GM19035 (cell line): ENCODE measurements around the gene ELMO1.

ENCODE experiments used
- ATAC-seq: cut with Tn5 transposase; IDR thresholded peaks from one replicate; pipeline ENCODE4 v1.9.1; 2021; ENCODE audit not compliant: unreplicated experiment

The ELMO1 gene

GRCh38 chr7:37448636-37449361 lies at the start of gene ELMO1:
ELMO1 (minus strand) TSS chr7:37448864; CDS start chr7:37342690, 106,174 bp downstream.
- peak; percentile 97 for ATAC-seq

- no peak for ATAC-seq
These were observed 48.9 kb upstream of the ELMO1 start for GRCh38 chr7:37497576-37497975.

GRCh38 chr7:37495574-37496184 lies 47.0 kb upstream of the ELMO1 start:
- ATAC-seq = no peak

GRCh38 chr7:37494926-37495325 lies 46.3 kb upstream of the ELMO1 start:
- no peak for ATAC-seq

- ATAC-seq = no peak
These were observed 45.1 kb upstream of the ELMO1 start for GRCh38 chr7:37493810-37494209.

- ATAC-seq = no peak
These were observed 44.5 kb upstream of the ELMO1 start for GRCh38 chr7:37493123-37493522.

GRCh38 chr7:37491919-37492694 lies 43.4 kb upstream of the ELMO1 start:
- no peak for ATAC-seq

- no peak for ATAC-seq
These were observed 41.0 kb upstream of the ELMO1 start for GRCh38 chr7:37489703-37490102.

- no peak for ATAC-seq
These were observed 39.6 kb upstream of the ELMO1 start for GRCh38 chr7:37488163-37488764.

GRCh38 chr7:37484426-37485073 lies 35.9 kb upstream of the ELMO1 start:
- ATAC-seq = no peak

GRCh38 chr7:37483627-37484026 lies 35.0 kb upstream of the ELMO1 start:
- no peak for ATAC-seq

GRCh38 chr7:37482953-37483352 lies 34.3 kb upstream of the ELMO1 start:
- no peak for ATAC-seq

GRCh38 chr7:37482505-37482904 lies 33.8 kb upstream of the ELMO1 start:
- no peak for ATAC-seq

- no peak for ATAC-seq
These were observed 33.1 kb upstream of the ELMO1 start for GRCh38 chr7:37481722-37482288.

- no peak for ATAC-seq
These were observed 32.5 kb upstream of the ELMO1 start for GRCh38 chr7:37481154-37481553.

- no peak for ATAC-seq
These were observed 31.7 kb upstream of the ELMO1 start for GRCh38 chr7:37480041-37481031.

GRCh38 chr7:37476881-37477450 lies 28.3 kb upstream of the ELMO1 start:
- ATAC-seq = no peak

- ATAC-seq = no peak
These were observed 27.8 kb upstream of the ELMO1 start for GRCh38 chr7:37476428-37476827.

GRCh38 chr7:37475646-37476045 lies 27.0 kb upstream of the ELMO1 start:
- ATAC-seq = no peak
